ENCODE measurements around the gene C3orf62. TPM values are rescaled to one million over a fixed set of nuclear protein-coding genes. Genes with fewer than 3 reads are reported as not detected.

Gene C3orf62
- total RNA-seq, 1 donor from 2014 or later: 10.7 TPM

DNA sequence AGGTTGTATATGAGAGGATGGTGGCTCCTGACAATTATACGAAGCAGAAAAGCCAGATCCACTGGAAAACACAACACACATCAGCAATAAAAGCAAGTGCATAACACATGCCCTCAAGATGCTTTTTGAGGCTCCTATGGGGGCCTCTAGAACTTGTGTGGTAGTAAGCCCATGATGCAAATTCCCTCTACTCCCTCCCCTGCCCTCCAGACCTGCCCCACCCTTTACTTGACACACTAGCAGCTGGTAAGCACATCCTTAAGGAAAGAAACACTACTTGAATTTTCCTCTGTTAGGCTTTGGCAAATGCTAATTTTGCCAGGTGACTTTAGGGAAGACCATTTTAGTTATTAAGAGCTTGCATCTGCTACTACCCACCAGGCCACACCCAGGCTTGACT is 33.6 kb upstream of the C3orf62 start:
- no peak for DNase-seq (ENCODE audit: extremely low spot score, unreplicated experiment)
- peaks cover 17% of the 10 kb centered on the region for H3K36me3 Mint-ChIP-seq
- no peak overlapping the region for H3K4me3 Mint-ChIP-seq
- H3K27me3 Mint-ChIP-seq: no peaks in the 10 kb centered on the region
- no peak overlapping the region for H3K27ac Mint-ChIP-seq
- no peaks in the 10 kb centered on the region for H3K9me3 Mint-ChIP-seq
- TF ChIP-seq, protein P1, sequence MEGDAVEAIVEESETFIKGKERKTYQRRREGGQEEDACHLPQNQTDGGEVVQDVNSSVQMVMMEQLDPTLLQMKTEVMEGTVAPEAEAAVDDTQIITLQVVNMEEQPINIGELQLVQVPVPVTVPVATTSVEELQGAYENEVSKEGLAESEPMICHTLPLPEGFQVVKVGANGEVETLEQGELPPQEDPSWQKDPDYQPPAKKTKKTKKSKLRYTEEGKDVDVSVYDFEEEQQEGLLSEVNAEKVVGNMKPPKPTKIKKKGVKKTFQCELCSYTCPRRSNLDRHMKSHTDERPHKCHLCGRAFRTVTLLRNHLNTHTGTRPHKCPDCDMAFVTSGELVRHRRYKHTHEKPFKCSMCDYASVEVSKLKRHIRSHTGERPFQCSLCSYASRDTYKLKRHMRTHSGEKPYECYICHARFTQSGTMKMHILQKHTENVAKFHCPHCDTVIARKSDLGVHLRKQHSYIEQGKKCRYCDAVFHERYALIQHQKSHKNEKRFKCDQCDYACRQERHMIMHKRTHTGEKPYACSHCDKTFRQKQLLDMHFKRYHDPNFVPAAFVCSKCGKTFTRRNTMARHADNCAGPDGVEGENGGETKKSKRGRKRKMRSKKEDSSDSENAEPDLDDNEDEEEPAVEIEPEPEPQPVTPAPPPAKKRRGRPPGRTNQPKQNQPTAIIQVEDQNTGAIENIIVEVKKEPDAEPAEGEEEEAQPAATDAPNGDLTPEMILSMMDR (conservative IDR thresholded peaks at IDR 0.05): no peak
- no peaks in the 10 kb centered on the region for H3K4me1 Mint-ChIP-seq (ENCODE audit: unreplicated experiment)

DNA sequence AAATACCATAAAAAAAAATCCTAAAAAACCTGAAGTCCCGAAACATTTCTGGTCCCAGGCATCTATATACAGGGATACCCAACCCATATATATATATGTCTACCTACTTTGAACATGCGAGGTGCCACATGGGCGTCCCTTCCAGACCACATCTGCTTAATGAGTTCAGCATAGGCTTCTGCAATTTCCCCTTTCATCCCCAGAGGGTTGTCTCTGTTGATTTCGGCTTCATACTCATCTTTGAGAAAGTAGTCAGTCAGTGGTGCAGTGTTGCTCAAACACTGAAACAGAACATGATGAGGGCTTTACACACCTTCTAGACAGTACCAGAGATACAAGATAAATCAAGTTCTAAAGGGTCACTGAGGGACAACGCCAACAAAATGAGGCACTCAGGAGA is 28.6 kb upstream of the C3orf62 start:
- Mint-ChIP-seq H3K4me3 (no peak overlapping the region), H3K27ac (no peak overlapping the region), H3K27me3 (no peaks in the 10 kb centered on the region), H3K36me3 (peaks cover 14% of the 10 kb centered on the region), H3K9me3 (no peaks in the 10 kb centered on the region), H3K4me1 (ENCODE audit: unreplicated experiment) (no peaks in the 10 kb centered on the region)
- TF ChIP-seq, protein P1 (conservative IDR thresholded peaks at IDR 0.05): no peak
- no peak for DNase-seq (ENCODE audit: extremely low spot score, unreplicated experiment)

DNA sequence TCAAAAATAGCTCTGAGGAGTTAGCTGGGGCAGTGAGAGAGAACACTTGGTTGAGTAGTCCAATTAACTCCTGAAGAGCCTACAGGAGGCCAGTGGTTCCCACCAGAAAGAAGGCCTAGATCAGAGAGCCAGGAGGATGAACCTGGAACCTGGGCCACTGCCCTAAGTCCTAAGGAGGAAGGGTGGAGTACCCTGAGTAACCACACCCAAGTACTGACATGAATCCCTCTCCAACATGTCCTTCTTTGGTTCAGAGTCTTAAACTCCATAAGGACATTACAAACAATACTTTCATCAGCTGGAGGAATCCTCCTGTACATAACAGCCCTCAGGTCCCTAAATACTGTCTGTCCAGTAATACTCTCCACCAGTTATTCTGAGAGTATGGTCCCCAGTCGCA is 25.6 kb upstream of the C3orf62 start:
- H3K36me3 Mint-ChIP-seq: peaks cover 5% of the 10 kb centered on the region
- H3K9me3 Mint-ChIP-seq: no peaks in the 10 kb centered on the region
- H3K27me3 Mint-ChIP-seq: no peaks in the 10 kb centered on the region
- no peak overlapping the region for H3K27ac Mint-ChIP-seq
- no peak for DNase-seq (ENCODE audit: extremely low spot score, unreplicated experiment)
- TF ChIP-seq, protein P1 (conservative IDR thresholded peaks at IDR 0.05): no peak
- no peaks in the 10 kb centered on the region for H3K4me1 Mint-ChIP-seq (ENCODE audit: unreplicated experiment)
- no peak overlapping the region for H3K4me3 Mint-ChIP-seq

DNA sequence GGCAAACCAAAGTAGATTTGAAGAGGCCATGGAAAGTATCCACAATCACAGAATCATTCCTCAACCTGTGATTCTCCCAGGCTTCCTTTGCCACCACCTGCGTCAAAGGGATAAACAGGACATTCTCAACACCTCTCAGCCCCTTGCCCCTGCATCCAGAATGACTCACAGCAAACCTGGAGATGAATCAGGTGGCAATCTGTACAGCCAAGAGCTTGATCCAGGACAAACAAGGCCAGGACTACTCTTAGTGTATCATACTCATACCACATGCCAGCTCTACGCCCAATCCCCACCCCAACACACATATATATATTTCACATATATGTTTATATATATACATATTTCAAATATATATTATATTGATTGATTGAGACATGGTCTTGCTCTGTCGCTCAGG is 23.6 kb upstream of the C3orf62 start:
- TF ChIP-seq, protein P1 (conservative IDR thresholded peaks at IDR 0.05): no peak
- H3K36me3 Mint-ChIP-seq: peaks cover 13% of the 10 kb centered on the region

DNA sequence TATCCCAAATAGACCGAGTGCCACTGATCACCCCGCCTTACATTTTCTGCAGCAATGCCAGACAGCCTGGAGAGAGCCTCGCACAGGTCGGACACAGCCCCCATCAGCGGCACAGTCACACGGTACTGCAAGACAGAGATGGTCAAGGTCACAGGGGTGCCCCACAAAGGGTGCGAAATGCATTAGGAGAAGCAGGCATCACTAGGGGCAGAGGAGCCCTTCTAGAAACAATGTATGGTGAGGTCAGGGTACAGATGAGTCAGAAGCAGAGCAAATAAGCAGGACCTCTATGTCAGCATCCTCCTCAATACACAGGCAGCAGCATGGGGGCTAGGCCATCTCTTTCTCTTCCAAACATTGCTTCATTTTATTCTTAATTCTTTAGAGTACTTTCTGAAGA is 21.5 kb upstream of the C3orf62 start:
- H3K36me3 Mint-ChIP-seq: peaks cover 22% of the 10 kb centered on the region
- TF ChIP-seq, protein P1 (conservative IDR thresholded peaks at IDR 0.05): no peak
- H3K4me1 Mint-ChIP-seq (ENCODE audit: unreplicated experiment): no peaks in the 10 kb centered on the region
- no peak for DNase-seq (ENCODE audit: extremely low spot score, unreplicated experiment)
- H3K27me3 Mint-ChIP-seq: no peaks in the 10 kb centered on the region
- H3K4me3 Mint-ChIP-seq: no peak overlapping the region
- no peaks in the 10 kb centered on the region for H3K9me3 Mint-ChIP-seq
- no peak overlapping the region for H3K27ac Mint-ChIP-seq

More for the DNA sequence above, 23.6 kb upstream of the C3orf62 start:
- H3K27me3 Mint-ChIP-seq: no peaks in the 10 kb centered on the region
- no peak overlapping the region for H3K4me3 Mint-ChIP-seq
- no peak overlapping the region for H3K27ac Mint-ChIP-seq
- H3K9me3 Mint-ChIP-seq: no peaks in the 10 kb centered on the region
- no peaks in the 10 kb centered on the region for H3K4me1 Mint-ChIP-seq (ENCODE audit: unreplicated experiment)
- no peak for DNase-seq (ENCODE audit: extremely low spot score, unreplicated experiment)

Data from type B pancreatic cell (in vitro differentiated cells).